ENCODE data around the gene SPATA6L. TPM values are rescaled to one million over a fixed set of nuclear protein-coding genes. Genes with fewer than 3 reads are reported as not detected.

The SPATA6L gene
- total and polyA plus RNA-seq, 9 of the 15 experiments (the other 6 are each of a cell fraction or from before 2014, with no cell fraction given): 0.03 to 1.00 (median 0.08) TPM; not detected in 4

DNA sequence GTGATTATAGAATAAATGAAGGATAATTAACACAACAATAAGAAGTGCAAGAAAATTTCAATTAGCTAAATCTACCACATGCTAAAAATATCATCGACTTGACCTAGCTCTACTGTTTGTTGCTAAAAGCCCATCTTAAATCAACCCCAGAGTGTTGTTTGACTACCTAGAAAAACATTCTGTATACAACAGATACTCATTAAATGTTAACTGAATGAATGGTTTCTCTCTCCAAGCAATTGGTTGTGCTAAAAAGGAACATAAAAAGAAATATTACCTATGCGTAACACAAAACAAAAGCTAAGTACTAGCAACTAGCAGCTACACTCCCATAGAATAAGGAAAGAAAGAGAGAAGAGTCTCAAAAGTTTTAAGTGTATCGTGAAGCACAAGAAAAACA, 9.7 kb downstream of the SPATA6L start (continued):
- TF ChIP-seq FOSL1 (tag; conservative IDR thresholded peaks at IDR 0.05) (no peak), ADNP (tag; IDR thresholded peaks at IDR 0.05) (no peak), POLR2A (conservative IDR thresholded peaks at IDR 0.05) (peak; percentile 73), PML (IDR thresholded peaks at IDR 0.05; ENCODE audit: low read length) (peak; percentile 53), CC2D1A (IDR thresholded peaks at IDR 0.05) (no peak), IRF2 (CRISPR knock-in tag; IDR thresholded peaks at IDR 0.05) (no peak), KAT7 (CRISPR knock-in tag; IDR thresholded peaks at IDR 0.05; ENCODE audit: borderline replicate concordance) (no peak), FOXJ3 (CRISPR knock-in tag; IDR thresholded peaks at IDR 0.05) (no peak), TSHZ1 (CRISPR knock-in tag; IDR thresholded peaks at IDR 0.05) (no peak), RFX7 (CRISPR knock-in tag; IDR thresholded peaks at IDR 0.05) (no peak), ATF1 (CRISPR knock-in tag; IDR thresholded peaks at IDR 0.05) (no peak), ATF1 (tag; IDR thresholded peaks at IDR 0.05) (no peak), PPARD (CRISPR knock-in tag; IDR thresholded peaks at IDR 0.05) (no peak), MEF2D (tag; conservative IDR thresholded peaks at IDR 0.05; ENCODE audit: low read depth) (no peak), FUS (optimal IDR thresholded peaks at IDR 0.05; ENCODE audit: low read depth, low read length) (no peak), ZFPM2 (CRISPR knock-in tag; IDR thresholded peaks at IDR 0.05) (no peak), ZNF79 (CRISPR knock-in tag; IDR thresholded peaks at IDR 0.05; ENCODE audit: low read depth) (no peak), E2F6 (IDR thresholded peaks at IDR 0.05; ENCODE audit: borderline replicate concordance in 1 of 2, extremely low read depth in 1 of 2, insufficient read depth in 1 of 2, insufficient read length in 1 of 2, low read depth in 1 of 2, low read length in 1 of 2, poor library complexity in 1 of 2, severe bottlenecking in 1 of 2) (no peak), POLR3G (IDR thresholded peaks at IDR 0.05; ENCODE audit: extremely low read depth, insufficient read length, insufficient replicate concordance) (no peak), SUPT5H (IDR thresholded peaks at IDR 0.05) (0 out of 2 replicates have a peak, but pooled peaks have one; percentile 43), ZNF75A (CRISPR knock-in tag; IDR thresholded peaks at IDR 0.05) (no peak), PREB (CRISPR knock-in tag; IDR thresholded peaks at IDR 0.05) (no peak), KAT8 (IDR thresholded peaks at IDR 0.05; ENCODE audit: low read depth) (no peak), KDM2B (CRISPR knock-in tag; IDR thresholded peaks at IDR 0.05) (no peak), DNMT1 (IDR thresholded peaks at IDR 0.05) (no peak)
- TF ChIP-seq, protein P1, sequence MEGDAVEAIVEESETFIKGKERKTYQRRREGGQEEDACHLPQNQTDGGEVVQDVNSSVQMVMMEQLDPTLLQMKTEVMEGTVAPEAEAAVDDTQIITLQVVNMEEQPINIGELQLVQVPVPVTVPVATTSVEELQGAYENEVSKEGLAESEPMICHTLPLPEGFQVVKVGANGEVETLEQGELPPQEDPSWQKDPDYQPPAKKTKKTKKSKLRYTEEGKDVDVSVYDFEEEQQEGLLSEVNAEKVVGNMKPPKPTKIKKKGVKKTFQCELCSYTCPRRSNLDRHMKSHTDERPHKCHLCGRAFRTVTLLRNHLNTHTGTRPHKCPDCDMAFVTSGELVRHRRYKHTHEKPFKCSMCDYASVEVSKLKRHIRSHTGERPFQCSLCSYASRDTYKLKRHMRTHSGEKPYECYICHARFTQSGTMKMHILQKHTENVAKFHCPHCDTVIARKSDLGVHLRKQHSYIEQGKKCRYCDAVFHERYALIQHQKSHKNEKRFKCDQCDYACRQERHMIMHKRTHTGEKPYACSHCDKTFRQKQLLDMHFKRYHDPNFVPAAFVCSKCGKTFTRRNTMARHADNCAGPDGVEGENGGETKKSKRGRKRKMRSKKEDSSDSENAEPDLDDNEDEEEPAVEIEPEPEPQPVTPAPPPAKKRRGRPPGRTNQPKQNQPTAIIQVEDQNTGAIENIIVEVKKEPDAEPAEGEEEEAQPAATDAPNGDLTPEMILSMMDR (IDR thresholded peaks at IDR 0.05 in 2 of 3, conservative IDR thresholded peaks at IDR 0.05 in 1 of 3; ENCODE audit: insufficient read depth in 2 of 3, low read depth in 1 of 3, low read length in 3 of 3): no peak

Measured in K562 (cell line).